Fibroblast of lung (primary cell): Measurements from ENCODE around the gene ANKRD6. TPM values are rescaled to one million over a fixed set of nuclear protein-coding genes. Genes with fewer than 3 reads are reported as not detected.

ENCODE experiments used
- DNase-seq, 2 donors: peaks; one replicate each; pipeline versions ENCODE4 v3.0.0 to v3.0.0-alpha.2; 2010; ENCODE audit warnings: low read depth in 2 of 2
- H2AFZ ChIP-seq: 2 replicates; pipeline ENCODE4 v1.5.1; 2012; ENCODE audit warnings: low read length, control low read depth, inconsistent platforms
- H3K27ac ChIP-seq: 2 replicates; pipeline ENCODE4 v1.5.1; 2011; ENCODE audit warnings: low read length, control low read depth; ENCODE audit not compliant: insufficient read depth
- H3K27me3 ChIP-seq: 2 replicates; pipeline ENCODE4 v1.5.1; 2011; ENCODE audit warnings: mild to moderate bottlenecking, low read length; ENCODE audit not compliant: control insufficient read depth, insufficient read depth
- H3K36me3 ChIP-seq: 2 replicates; pipeline ENCODE4 v1.5.1; 2011; ENCODE audit warnings: low read length; ENCODE audit not compliant: control insufficient read depth, insufficient read depth
- H3K4me1 ChIP-seq: 2 replicates; pipeline ENCODE4 v1.5.1; 2011; ENCODE audit warnings: low read length; ENCODE audit not compliant: control insufficient read depth, insufficient read depth; ENCODE audit errors: extremely low read depth
- H3K4me2 ChIP-seq: 2 replicates; pipeline ENCODE4 v1.5.1; 2011; ENCODE audit warnings: low read length, control low read depth; ENCODE audit not compliant: insufficient read depth; ENCODE audit errors: extremely low read depth
- H3K4me3 ChIP-seq, 4 experiments: fragments of 200-600 bp in 1 of 4; sonication (generic) in 1 of 4; replicated peaks in 1 of 4; 2 replicates each; pipeline ENCODE4 v1.5.1; 2011 to 2016; ENCODE audit warnings: low read length in 4 of 4, low read depth in 3 of 4, mild to moderate bottlenecking in 3 of 4, control low read depth in 2 of 4, inconsistent platforms in 1 of 4, mixed read lengths in 1 of 4; ENCODE audit not compliant: insufficient read depth in 1 of 4; ENCODE audit errors: control extremely low read depth in 1 of 4
- H3K79me2 ChIP-seq: 2 replicates; pipeline ENCODE4 v1.5.1; 2012; ENCODE audit warnings: mild to moderate bottlenecking, low read length, inconsistent platforms; ENCODE audit not compliant: control insufficient read depth, insufficient read depth
- H3K9ac ChIP-seq: 2 replicates; pipeline ENCODE4 v1.5.1; 2011; ENCODE audit warnings: mild to moderate bottlenecking, low read length, control low read depth; ENCODE audit not compliant: insufficient read depth
- H3K9me3 ChIP-seq: 2 replicates; pipeline ENCODE4 v1.5.1; 2012; ENCODE audit warnings: low read depth, low read length; ENCODE audit not compliant: control insufficient read depth, insufficient read depth
- H4K20me1 ChIP-seq: 2 replicates; pipeline ENCODE4 v1.5.1; 2011; ENCODE audit warnings: low read length; ENCODE audit not compliant: control insufficient read depth, insufficient read depth; ENCODE audit errors: extremely low read depth
- EZH2 ChIP-seq: IDR thresholded peaks from 2 replicates; pipeline ENCODE4 v1.5.1; 2012; ENCODE audit warnings: low read length, control low read depth, mild to moderate bottlenecking; ENCODE audit errors: missing control alignments
- polyA plus RNA-seq, 2 donors: library from polyadenylated mRNA; depleted of rRNA in 1 of 2; stranded (reverse) in 1 of 2; unstranded in 1 of 2; fragments of >200 nt; gene quantifications; 2 replicates each; pipeline ENCODE4 v1.2.1, GENCODE V29; 2011 to 2012; ENCODE audit warnings: missing spikeins in 1 of 2
- total RNA-seq: library from RNA; depleted of rRNA; stranded (reverse); fragments of >200 nt; gene quantifications from 2 replicates; pipeline ENCODE4 v1.2.1, GENCODE V29; 2014
- TF ChIP-seq, protein P1 (sequence below), 2 donors: IDR thresholded peaks in 1 of 2; conservative IDR thresholded peaks in 1 of 2; 1 replicate in 1 of 2; 2 replicates in 1 of 2; pipeline ENCODE4 v1.5.1; 2011 to 2012; ENCODE audit warnings: low read length in 2 of 2, control low read depth in 1 of 2, inconsistent platforms in 1 of 2, low read depth in 1 of 2, mild to moderate bottlenecking in 1 of 2

The ANKRD6 gene
- total and polyA plus RNA-seq, 2 donors (not counting 1 experiment from before 2014, with no cell fraction given), result 0.39 to 2.3 TPM

DNA sequence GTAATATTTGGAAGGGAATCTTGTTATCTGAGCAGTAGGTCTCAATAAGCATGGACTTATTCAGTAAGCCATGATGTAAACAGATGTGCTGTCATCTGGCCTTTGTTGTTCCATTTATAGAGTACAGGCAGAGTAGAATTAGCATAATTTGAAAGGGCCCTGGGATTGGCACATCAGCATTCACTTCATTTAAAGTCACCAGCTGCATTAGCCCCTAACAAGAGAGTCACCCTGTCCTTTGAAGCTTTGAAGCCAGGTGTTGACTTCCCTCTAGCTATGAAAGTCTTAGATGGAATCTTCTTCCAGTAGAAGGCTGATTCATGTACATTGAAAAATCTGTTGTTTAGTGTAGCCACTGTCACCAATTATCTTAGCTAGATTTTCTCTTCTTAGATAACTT is 95.9 kb downstream of the ANKRD6 start:
- H3K4me2 ChIP-seq, result no peak overlapping the region
- no peaks in the 10 kb centered on the region for H3K9me3 ChIP-seq
- H2AFZ ChIP-seq, result no peak overlapping the region
- no peak overlapping the region for H3K27ac ChIP-seq
- TF ChIP-seq EZH2, result no peak
- TF ChIP-seq, protein P1, sequence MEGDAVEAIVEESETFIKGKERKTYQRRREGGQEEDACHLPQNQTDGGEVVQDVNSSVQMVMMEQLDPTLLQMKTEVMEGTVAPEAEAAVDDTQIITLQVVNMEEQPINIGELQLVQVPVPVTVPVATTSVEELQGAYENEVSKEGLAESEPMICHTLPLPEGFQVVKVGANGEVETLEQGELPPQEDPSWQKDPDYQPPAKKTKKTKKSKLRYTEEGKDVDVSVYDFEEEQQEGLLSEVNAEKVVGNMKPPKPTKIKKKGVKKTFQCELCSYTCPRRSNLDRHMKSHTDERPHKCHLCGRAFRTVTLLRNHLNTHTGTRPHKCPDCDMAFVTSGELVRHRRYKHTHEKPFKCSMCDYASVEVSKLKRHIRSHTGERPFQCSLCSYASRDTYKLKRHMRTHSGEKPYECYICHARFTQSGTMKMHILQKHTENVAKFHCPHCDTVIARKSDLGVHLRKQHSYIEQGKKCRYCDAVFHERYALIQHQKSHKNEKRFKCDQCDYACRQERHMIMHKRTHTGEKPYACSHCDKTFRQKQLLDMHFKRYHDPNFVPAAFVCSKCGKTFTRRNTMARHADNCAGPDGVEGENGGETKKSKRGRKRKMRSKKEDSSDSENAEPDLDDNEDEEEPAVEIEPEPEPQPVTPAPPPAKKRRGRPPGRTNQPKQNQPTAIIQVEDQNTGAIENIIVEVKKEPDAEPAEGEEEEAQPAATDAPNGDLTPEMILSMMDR (conservative IDR thresholded peaks at IDR 0.05 in 1 of 2, IDR thresholded peaks at IDR 0.05 in 1 of 2; ENCODE audit: low read depth in 1 of 2, low read length in 2 of 2), result no peak
- H3K9ac ChIP-seq, result no peak overlapping the region
- H3K36me3 ChIP-seq, result no peaks in the 10 kb centered on the region
- H3K4me1 ChIP-seq, result no peaks in the 10 kb centered on the region
- H3K27me3 ChIP-seq, result no peaks in the 10 kb centered on the region
- no peak overlapping the region for H3K4me3 ChIP-seq
- no peaks in the 10 kb centered on the region for H3K79me2 ChIP-seq
- DNase-seq, result no peak
- H4K20me1 ChIP-seq, result no peaks in the 10 kb centered on the region

DNA sequence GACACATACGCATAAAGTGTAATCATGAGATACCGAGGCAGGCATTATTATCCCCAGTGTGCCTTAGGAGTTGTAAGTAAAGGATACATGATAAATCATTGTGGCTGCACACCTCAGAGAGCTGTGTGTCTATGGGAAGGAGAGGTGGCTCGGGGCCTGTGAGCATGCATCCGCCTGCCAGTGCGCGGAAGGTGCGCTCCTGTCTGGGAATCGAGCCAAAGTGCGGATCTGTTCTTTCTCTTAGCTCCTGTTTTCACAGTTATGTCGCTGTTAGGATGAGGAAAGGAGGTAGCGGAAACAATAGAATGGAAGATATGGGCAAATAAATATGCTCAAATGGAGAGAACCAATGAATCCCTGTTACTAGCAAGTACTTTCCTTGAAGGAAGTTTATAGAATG is 98.0 kb downstream of the ANKRD6 start:
- Histone ChIP-seq H3K4me1 (no peaks in the 10 kb centered on the region), H3K79me2 (no peaks in the 10 kb centered on the region), H3K27me3 (no peaks in the 10 kb centered on the region), H3K4me2 (no peak overlapping the region), H4K20me1 (no peaks in the 10 kb centered on the region), H3K27ac (no peak overlapping the region), H3K9me3 (no peaks in the 10 kb centered on the region), H3K9ac (no peak overlapping the region), H2AFZ (no peak overlapping the region), H3K36me3 (no peaks in the 10 kb centered on the region), H3K4me3 (no peak overlapping the region)
- no peak for DNase-seq
- no peak for TF ChIP-seq EZH2
- TF ChIP-seq, protein P1 (conservative IDR thresholded peaks at IDR 0.05 in 1 of 2, IDR thresholded peaks at IDR 0.05 in 1 of 2; ENCODE audit: low read depth in 1 of 2, low read length in 2 of 2), result no peak

DNA sequence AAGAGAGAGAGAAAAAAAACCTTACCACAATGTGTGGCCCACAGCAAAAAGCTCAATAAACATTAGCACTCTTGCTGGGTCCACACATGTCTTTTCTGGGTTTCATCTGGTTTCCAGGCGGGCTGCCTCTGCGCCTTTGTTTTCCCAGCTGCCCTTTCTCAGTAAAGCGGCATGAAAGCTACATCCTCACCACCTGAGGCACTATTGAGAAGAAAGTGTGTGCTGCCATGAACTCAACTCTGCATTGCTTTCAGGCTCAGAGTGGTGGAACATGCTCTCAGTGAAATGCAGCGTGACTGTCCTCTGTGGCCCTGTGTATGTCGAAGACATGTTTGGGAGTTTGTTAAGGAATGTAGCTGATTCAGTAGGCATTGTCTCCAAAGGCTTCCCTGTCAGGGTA is 103.3 kb downstream of the ANKRD6 start:
- H3K79me2 ChIP-seq, result no peaks in the 10 kb centered on the region
- no peak overlapping the region for H3K27ac ChIP-seq
- no peaks in the 10 kb centered on the region for H3K27me3 ChIP-seq
- no peak overlapping the region for H3K4me3 ChIP-seq
- DNase-seq, result no peak
- no peak overlapping the region for H3K9ac ChIP-seq
- no peaks in the 10 kb centered on the region for H3K36me3 ChIP-seq
- no peaks in the 10 kb centered on the region for H3K9me3 ChIP-seq
- H3K4me2 ChIP-seq, result no peak overlapping the region
- H4K20me1 ChIP-seq, result no peaks in the 10 kb centered on the region
- no peak overlapping the region for H2AFZ ChIP-seq
- H3K4me1 ChIP-seq, result no peaks in the 10 kb centered on the region
- TF ChIP-seq EZH2, result no peak
- TF ChIP-seq, protein P1 (conservative IDR thresholded peaks at IDR 0.05 in 1 of 2, IDR thresholded peaks at IDR 0.05 in 1 of 2; ENCODE audit: low read depth in 1 of 2, low read length in 2 of 2), result no peak
